HUES48 (cell line): ENCODE measurements around the gene AMDHD1.

Experiments used
- H3K27ac ChIP-seq: one replicate; pipeline ENCODE4 v1.7.0; 2013; ENCODE audit warnings: low read depth, low read length, inconsistent platforms
- H3K27me3 ChIP-seq: 2 replicates; pipeline ENCODE4 v1.6.1; 2013; ENCODE audit warnings: mild to moderate bottlenecking, low read length; ENCODE audit not compliant: control insufficient read depth, insufficient read depth
- H3K36me3 ChIP-seq: 2 replicates; pipeline ENCODE4 v1.6.1; 2013; ENCODE audit warnings: low read length; ENCODE audit not compliant: control insufficient read depth, insufficient read depth
- H3K4me1 ChIP-seq: 2 replicates; pipeline ENCODE4 v1.6.1; 2013; ENCODE audit warnings: mild to moderate bottlenecking, low read length; ENCODE audit not compliant: control insufficient read depth, insufficient read depth
- H3K4me3 ChIP-seq: 2 replicates; pipeline ENCODE4 v1.5.1; 2013; ENCODE audit warnings: mild to moderate bottlenecking, low read depth, low read length
- H3K9ac ChIP-seq: 2 replicates; pipeline ENCODE4 v1.6.1; 2013; ENCODE audit warnings: mild to moderate bottlenecking, low read depth, low read length, moderate library complexity
- H3K9me3 ChIP-seq: 2 replicates; pipeline ENCODE4 v1.6.1; 2013; ENCODE audit warnings: low read length; ENCODE audit not compliant: control insufficient read depth, insufficient read depth

The AMDHD1 gene

DNA sequence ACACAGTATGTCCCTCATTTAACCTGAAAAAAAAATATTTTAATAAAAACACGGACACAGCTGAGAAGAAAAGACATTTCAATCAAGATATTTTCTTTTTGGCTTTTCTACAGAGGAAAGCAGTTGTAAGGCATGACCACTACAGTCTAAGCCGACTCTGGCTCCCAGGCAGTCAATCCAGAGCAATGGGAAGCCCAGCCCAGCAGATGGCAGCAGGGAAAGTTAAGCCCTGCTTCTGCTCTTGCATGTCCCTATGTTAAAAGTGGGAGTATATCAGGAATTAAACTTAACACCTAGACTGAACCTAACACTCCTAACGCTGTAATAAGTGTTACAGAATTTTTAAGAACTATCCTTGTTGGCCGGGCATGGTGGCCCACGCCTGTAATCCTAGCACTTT lies 72.5 kb downstream of the AMDHD1 start:
- no peak overlapping the region for H3K27ac ChIP-seq
- no peaks in the 10 kb centered on the region for H3K27me3 ChIP-seq
- H3K36me3 ChIP-seq, result peaks cover 92% of the 10 kb centered on the region
- no peak overlapping the region for H3K9ac ChIP-seq
- no peaks in the 10 kb centered on the region for H3K9me3 ChIP-seq
- no peaks in the 10 kb centered on the region for H3K4me1 ChIP-seq
- no peak overlapping the region for H3K4me3 ChIP-seq
